HG03064 (cell line): ENCODE data around the gene RPL36AL.

Experiments
- ATAC-seq: cut with Tn5 transposase; IDR thresholded peaks from one replicate; pipeline ENCODE4 v1.9.1; 2021; ENCODE audit warnings: low read depth; ENCODE audit not compliant: unreplicated experiment

Gene RPL36AL

DNA sequence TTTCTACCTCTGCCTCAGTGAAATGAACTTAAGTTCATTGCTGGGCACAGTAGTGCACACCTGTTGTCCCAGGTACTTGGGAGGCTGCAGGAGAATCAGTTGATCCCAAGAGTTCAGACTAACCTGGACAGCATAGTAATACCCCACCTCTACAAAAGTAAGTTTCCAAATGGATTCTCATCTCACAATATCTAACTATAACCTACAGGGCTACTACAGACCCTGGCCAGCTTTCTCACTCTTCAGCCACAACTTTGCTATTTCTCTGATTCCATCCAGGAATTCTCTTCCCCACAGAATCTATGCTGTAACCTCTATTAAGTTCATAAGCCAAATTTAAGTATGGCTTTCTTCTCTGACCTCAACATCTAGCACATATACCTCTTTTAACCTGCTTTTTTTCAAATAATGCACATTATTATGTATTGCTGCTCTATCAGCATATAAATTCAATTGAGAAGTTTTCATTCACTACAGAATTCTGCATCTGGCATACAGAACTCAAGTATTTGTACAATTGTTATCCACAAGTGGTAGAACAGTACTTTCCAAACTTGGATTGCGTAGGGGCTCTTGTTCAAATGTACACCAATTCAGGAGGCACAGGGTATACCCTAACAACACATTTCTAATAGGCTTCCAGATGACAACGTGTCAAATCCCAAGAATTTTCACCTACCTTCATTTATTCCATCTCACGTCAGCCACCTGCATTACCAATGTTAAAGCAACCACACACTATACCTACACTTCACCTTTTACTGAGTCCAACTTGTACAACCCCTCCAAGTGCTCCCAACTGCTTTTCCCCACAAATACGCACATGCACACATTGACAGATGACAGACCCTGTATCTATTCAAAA is 38.1 kb downstream of the RPL36AL start:
- ATAC-seq, result no peak

DNA sequence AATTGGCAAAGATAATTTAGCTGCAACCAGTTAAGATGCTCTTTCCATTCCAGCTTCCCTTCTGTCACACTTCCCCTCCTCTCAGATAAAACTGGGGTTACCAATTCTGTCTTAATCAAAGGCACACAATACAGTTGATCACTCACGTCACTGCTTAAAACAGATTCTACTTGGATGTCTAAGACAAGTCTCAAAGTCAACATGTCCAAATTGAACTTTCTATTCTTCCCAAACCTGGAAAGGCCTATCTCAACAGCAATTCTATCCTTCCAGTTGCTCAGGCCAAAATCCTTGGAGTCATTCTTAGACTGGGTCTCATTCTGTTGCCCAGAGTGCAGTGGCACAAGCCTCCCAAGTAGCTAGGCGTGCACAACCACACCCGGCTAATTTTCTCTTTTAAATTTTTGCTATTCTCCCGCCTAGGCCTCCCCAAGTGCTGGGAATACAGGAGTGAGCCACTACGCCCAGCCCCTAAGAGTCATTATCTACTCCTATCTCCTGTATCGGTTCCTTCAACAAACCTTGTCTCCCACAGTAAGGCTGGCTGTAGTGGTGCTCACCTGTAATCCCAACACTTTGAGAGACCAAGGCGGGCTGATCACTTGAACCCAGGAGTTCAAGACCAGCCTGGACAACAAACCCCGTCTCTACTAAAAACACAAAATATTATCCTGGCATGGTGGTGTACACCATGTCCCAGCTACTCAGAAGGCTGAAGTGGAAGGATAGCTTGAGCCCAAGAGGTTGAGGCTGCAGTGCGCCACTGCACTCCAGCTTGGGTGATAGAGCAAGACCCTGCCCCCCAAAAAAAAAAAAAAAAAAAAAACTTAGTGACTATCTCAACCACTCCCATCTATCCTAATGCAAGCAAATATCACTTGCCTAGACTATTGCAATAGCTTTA is 39.0 kb downstream of the RPL36AL start:
- ATAC-seq, result no peak

DNA sequence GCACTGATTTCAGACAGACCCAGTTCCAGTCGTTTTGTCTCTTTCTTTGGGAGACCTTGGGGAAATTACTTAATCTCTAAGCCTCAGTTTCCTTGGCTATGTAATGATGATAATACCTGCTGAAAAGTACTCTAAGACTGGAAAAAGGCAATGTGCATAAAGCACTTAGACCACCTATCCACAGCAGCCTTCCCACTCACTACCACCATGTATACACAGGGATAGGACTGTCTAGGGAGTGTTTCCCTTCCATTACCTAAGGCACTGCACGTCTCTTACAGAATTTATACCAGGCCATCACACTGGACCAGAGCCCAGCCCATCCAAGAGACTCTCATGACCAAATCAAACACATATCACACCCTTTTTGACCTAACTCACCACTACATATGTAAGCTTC is 40.6 kb downstream of the RPL36AL start:
- no peak for ATAC-seq

GRCh38 chr14:49578141-49578540 is 42.3 kb downstream of the RPL36AL start:
- ATAC-seq, result no peak

DNA sequence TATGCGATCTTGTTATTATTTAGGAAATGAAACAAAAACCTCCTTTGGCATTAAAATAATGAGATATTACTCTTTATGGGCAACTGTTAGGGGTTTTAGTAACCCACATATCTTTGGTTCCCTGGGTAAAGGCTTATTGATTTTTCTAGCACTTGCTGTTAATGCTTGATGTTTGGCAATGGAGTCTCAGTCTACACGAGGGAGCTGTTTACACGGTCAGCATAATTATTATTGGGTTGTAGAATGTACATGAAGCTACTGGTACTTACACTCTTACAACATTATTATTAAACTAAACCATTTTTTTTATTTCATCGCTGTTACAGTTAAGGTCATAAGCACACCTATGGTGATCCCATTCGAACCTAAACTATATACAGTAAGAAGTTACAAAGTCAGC is 46.4 kb downstream of the RPL36AL start:
- no peak for ATAC-seq

- ATAC-seq, result no peak
These were observed 51.1 kb downstream of the RPL36AL start for GRCh38 chr14:49569281-49569680.
